ENCODE results near the gene ERMP1. TPM values are rescaled to one million over a fixed set of nuclear protein-coding genes. Genes with fewer than 3 reads are reported as not detected.

The ERMP1 gene
- total and polyA plus RNA-seq, 10 of the 15 experiments (the other 5 are each of a cell fraction or from before 2014, with no cell fraction given), result 2.4 to 42.1 (median 8.1) TPM

DNA sequence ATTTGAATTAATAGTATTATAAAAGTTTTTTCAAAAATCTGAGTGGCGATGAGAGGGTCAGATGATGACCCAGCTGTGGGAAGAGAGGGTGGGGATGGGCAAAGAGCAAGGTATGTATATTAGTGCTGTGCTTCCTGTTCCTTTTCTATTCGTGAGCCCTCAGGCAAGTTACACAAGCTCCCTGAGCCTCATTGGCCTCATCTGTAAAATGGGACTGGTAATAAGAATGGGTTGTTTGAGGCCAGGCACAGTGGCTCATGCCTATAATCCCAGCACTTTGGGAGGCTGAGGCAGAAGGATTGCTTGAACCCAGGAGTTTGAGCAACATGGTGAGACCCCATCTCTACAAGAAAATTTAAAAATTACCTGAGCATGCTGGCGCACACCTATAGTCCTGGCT is 33.8 kb upstream of the ERMP1 start:
- Histone ChIP-seq H2AFZ (ENCODE audit: control insufficient read depth, low read depth, low read length) (no peak overlapping the region), H3K9ac (ENCODE audit: control insufficient read depth, insufficient read depth, low read length) (no peak overlapping the region), H4K20me1 (ENCODE audit: control insufficient read depth, insufficient read depth) (no peaks in the 10 kb centered on the region), H3K79me2 (ENCODE audit: control insufficient read depth, insufficient read depth, low read length) (no peaks in the 10 kb centered on the region), H3K36me3 (ENCODE audit: control insufficient read depth in 2 of 2, insufficient read depth in 2 of 2, low read length in 1 of 2) (no peaks in the 10 kb centered on the region), H3K27ac (ENCODE audit: control insufficient read depth, insufficient read depth) (no peak overlapping the region), H3K4me3 (no peak overlapping the region), H3K9me3 (replicated peaks; ENCODE audit: control insufficient read depth, insufficient read depth, low read length) (no peaks in the 10 kb centered on the region), H3K4me2 (ENCODE audit: control insufficient read depth, insufficient read depth) (no peak overlapping the region), H3K4me1 (ENCODE audit: control insufficient read depth, insufficient read depth, low read length) (no peaks in the 10 kb centered on the region), H3K27me3 (replicated peaks in 1 of 2; ENCODE audit: control insufficient read depth in 2 of 2, insufficient read depth in 2 of 2, low read length in 1 of 2) (no peaks in the 10 kb centered on the region)
- BruUV-seq (replicated peaks), result no TSS peak
- no peak for DNase-seq (ENCODE audit: low read depth, low spot score)
- RAD21 ChIA-PET (ENCODE audit: unreplicated experiment), result no interaction called here
- CTCF ChIA-PET, result interaction anchor here (1.1 to 3.5 kb wide), 2 partner anchors 19 to 188 kb away, joined by 3 to 14 read pairs; no protein-coding TSS in a partner anchor
- POLR2A ChIA-PET, result no interaction called here
- TF ChIP-seq ZNF274 (IDR thresholded peaks at IDR 0.05; ENCODE audit: insufficient read depth, insufficient read length), result no peak
- TF ChIP-seq, protein P1, sequence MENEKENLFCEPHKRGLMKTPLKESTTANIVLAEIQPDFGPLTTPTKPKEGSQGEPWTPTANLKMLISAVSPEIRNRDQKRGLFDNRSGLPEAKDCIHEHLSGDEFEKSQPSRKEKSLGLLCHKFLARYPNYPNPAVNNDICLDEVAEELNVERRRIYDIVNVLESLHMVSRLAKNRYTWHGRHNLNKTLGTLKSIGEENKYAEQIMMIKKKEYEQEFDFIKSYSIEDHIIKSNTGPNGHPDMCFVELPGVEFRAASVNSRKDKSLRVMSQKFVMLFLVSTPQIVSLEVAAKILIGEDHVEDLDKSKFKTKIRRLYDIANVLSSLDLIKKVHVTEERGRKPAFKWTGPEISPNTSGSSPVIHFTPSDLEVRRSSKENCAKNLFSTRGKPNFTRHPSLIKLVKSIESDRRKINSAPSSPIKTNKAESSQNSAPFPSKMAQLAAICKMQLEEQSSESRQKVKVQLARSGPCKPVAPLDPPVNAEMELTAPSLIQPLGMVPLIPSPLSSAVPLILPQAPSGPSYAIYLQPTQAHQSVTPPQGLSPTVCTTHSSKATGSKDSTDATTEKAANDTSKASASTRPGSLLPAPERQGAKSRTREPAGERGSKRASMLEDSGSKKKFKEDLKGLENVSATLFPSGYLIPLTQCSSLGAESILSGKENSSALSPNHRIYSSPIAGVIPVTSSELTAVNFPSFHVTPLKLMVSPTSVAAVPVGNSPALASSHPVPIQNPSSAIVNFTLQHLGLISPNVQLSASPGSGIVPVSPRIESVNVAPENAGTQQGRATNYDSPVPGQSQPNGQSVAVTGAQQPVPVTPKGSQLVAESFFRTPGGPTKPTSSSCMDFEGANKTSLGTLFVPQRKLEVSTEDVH (IDR thresholded peaks at IDR 0.05; ENCODE audit: low read depth, partially characterized antibody), result no peak
- no peak for TF ChIP-seq CREB1 (IDR thresholded peaks at IDR 0.05; ENCODE audit: low read depth)
- TF ChIP-seq NFYA (IDR thresholded peaks at IDR 0.05; ENCODE audit: borderline replicate concordance, low read depth, low read length), result no peak
- TF ChIP-seq, protein P2, sequence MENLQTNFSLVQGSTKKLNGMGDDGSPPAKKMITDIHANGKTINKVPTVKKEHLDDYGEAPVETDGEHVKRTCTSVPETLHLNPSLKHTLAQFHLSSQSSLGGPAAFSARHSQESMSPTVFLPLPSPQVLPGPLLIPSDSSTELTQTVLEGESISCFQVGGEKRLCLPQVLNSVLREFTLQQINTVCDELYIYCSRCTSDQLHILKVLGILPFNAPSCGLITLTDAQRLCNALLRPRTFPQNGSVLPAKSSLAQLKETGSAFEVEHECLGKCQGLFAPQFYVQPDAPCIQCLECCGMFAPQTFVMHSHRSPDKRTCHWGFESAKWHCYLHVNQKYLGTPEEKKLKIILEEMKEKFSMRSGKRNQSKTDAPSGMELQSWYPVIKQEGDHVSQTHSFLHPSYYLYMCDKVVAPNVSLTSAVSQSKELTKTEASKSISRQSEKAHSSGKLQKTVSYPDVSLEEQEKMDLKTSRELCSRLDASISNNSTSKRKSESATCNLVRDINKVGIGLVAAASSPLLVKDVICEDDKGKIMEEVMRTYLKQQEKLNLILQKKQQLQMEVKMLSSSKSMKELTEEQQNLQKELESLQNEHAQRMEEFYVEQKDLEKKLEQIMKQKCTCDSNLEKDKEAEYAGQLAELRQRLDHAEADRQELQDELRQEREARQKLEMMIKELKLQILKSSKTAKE (IDR thresholded peaks at IDR 0.05; ENCODE audit: low read depth, poor library complexity, severe bottlenecking), result no peak
- TF ChIP-seq, protein P3, sequence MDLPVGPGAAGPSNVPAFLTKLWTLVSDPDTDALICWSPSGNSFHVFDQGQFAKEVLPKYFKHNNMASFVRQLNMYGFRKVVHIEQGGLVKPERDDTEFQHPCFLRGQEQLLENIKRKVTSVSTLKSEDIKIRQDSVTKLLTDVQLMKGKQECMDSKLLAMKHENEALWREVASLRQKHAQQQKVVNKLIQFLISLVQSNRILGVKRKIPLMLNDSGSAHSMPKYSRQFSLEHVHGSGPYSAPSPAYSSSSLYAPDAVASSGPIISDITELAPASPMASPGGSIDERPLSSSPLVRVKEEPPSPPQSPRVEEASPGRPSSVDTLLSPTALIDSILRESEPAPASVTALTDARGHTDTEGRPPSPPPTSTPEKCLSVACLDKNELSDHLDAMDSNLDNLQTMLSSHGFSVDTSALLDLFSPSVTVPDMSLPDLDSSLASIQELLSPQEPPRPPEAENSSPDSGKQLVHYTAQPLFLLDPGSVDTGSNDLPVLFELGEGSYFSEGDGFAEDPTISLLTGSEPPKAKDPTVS (IDR thresholded peaks at IDR 0.05; ENCODE audit: low read depth, low read length), result no peak
- SMC1A ChIA-PET (ENCODE audit: uncharacterized antibody, unreplicated experiment), result interaction anchor here (1.1 to 1.3 kb wide), 4 partner anchors 13 to 188 kb away, joined by 3 to 4 read pairs (median 4); no protein-coding TSS in a partner anchor
- ATAC-seq, result no peak
- in situ Hi-C loops (cut with MboI), result no loop called here
- intact Hi-C loops (cut with micrococcal nuclease; ENCODE audit: unreplicated experiment), result no loop called here
- 77% methylated on average over 3 of the region's 3 CpGs for WGBS (ENCODE audit: insufficient coverage, insufficient replicate concordance, low lambda C conversion rate, missing lambda C conversion rate)
- no peak for FAIRE-seq

Data from GM12878 (cell line).